Uterus (tissue), 4 donors: ENCODE measurements around the gene PDCD7. TPM values are rescaled to one million over a fixed set of nuclear protein-coding genes. Genes with fewer than 3 reads are reported as not detected.

Source experiments
- DNase-seq, 2 donors: peaks; one replicate each; pipeline ENCODE4 v3.0.0-alpha.2; 2019 to 2020
- H3K27ac ChIP-seq, 2 donors: fragments of 200-600 bp; sonication (generic); 1 replicate in 1 of 2; 2 replicates in 1 of 2; pipeline ENCODE4 v1.5.1; 2016 to 2018
- H3K27me3 ChIP-seq, 2 donors: fragments of 200-600 bp; sonication (generic); one replicate each; pipeline ENCODE4 v1.5.1; 2018 to 2019; ENCODE audit warnings: control low read depth in 1 of 2
- H3K36me3 ChIP-seq, 2 donors: fragments of 200-600 bp; sonication (generic); one replicate each; pipeline ENCODE4 v1.5.1; 2019; ENCODE audit warnings: control low read depth in 1 of 2
- H3K4me1 ChIP-seq, 2 donors: fragments of 200-600 bp; sonication (generic); one replicate each; pipeline ENCODE4 v1.5.1; 2018 to 2019; ENCODE audit warnings: control low read depth in 1 of 2
- H3K4me3 ChIP-seq, 2 donors: fragments of 200-600 bp; sonication (generic); 1 replicate in 1 of 2; 2 replicates in 1 of 2; pipeline ENCODE4 v1.5.1; 2018 to 2019; ENCODE audit warnings: mild to moderate bottlenecking in 1 of 2
- H3K9me3 ChIP-seq, 2 donors: fragments of 200-600 bp; sonication (generic); one replicate each; pipeline ENCODE4 v1.5.1; 2019; ENCODE audit warnings: control low read depth in 1 of 2
- CTCF ChIP-seq, 4 experiments: fragments of 200-600 bp in 2 of 4; fragments of 450-650 bp in 2 of 4; sonication (generic) in 2 of 4; IDR thresholded peaks; one replicate each; pipeline ENCODE4 v1.5.1; 2016 to 2019; ENCODE audit warnings: antibody characterized with exemption in 4 of 4, mild to moderate bottlenecking in 2 of 4, moderate library complexity in 1 of 4
- POLR2A ChIP-seq, 2 donors: fragments of 450-650 bp; IDR thresholded peaks; one replicate each; pipeline ENCODE4 v1.6.1; 2016; ENCODE audit warnings: antibody characterized with exemption in 2 of 2, mild to moderate bottlenecking in 1 of 2, moderate library complexity in 1 of 2
- intact Hi-C: fragments of 100-400 bp; cut with DNase I; formaldehyde crosslinking; loops from one replicate; pipeline ENCODE4 v1.15.1; 2023; ENCODE audit warnings: low total_unique reads
- small RNA-seq: library from RNA; depleted of rRNA; stranded (forward); fragments of <200 nt; gene quantifications from one replicate; pipeline ENCODE3, GENCODE V24; 2016
- total RNA-seq, 4 donors: library from RNA; depleted of rRNA in 3 of 4; stranded (reverse); fragments of >200 nt in 3 of 4; gene quantifications; one replicate each; pipeline versions ENCODE4 v1.1.0 to v1.2.4, GENCODE V29; 2014 to 2023
- donor health status: DM: yes; HTN: yes; CAD: no.

PDCD7 gene
- total RNA-seq, 4 donors from 2014 or later, result 14.7 to 34.5 (median 26.6) TPM

DNA sequence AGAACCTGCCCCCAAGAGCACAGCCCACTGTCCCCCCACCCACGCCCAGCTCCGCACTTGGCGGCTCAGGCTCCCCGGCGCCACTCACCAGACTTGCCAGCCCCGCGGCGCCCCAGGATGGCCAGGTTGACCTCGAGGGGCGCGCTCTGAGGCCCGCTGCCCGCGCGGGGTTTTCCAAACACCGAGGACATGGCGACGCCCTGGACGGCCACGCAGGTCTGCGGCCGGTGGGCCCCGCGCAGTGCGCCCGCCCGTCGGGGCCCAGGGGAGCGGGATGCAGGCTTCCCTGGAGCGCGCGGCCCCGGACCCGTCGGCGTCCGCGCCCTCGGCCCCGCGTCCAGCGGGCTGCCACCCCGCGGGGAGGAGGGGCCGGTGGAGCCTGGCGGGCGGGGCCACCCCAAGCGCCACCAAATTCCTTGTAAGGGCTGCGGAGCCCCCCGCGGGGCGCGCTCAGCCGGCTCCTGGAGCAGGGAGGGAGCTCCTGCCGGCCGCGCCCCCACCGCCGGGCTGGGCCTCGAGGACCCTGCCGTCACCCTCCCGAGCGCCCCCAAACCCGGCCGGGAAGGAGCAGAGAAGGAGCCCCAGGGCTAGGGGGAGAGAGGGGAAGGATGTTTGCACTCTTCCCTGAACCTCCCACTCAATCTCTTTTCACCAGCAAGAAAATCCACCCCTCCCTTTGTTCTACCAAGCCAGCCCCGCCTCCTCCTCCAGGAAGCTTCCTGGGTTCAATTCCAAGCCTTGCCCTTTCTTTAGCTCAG, 65.8 kb downstream of the PDCD7 start, which contains the start of gene RASL12:
TSS of gene RASL12 (minus strand) at position 347 of the 758 bp plus-strand sequence. CDS start at position 191, 156 bp downstream.
- H3K36me3 ChIP-seq, result no peaks in the 10 kb centered on the region
- H3K27me3 ChIP-seq, result no peaks in the 10 kb centered on the region
- peak within 1 kb of the TSS; percentile 80 to 98 for H3K27ac ChIP-seq
- TF ChIP-seq POLR2A (IDR thresholded peaks at IDR 0.05), result peak; percentile 59 to 86
- no peak for TF ChIP-seq CTCF (IDR thresholded peaks at IDR 0.05)
- intact Hi-C loops, result no loop called here
- peak within 1 kb of the TSS; percentile 43 to 58 for H3K4me3 ChIP-seq
- no peaks in the 10 kb centered on the region for H3K9me3 ChIP-seq
- peak; percentile 63 to 68 for DNase-seq
- peaks cover 16 to 31% of the 10 kb centered on the region in 2 donors for H3K4me1 ChIP-seq

Small RNA genes within 50 kb of the gene (small RNA-seq; reads per million reads assigned to genes)
- gene AC013553.1, result not detected

Other genes with a start within 250 kb of the PDCD7 start
- 10 to 100 TPM in 3 of 4 donors, under 1 TPM in 1; 0.59 to 36.2 (median 17.7) TPM for gene ANKDD1A, start 221.9 kb downstream of the PDCD7 start, total RNA-seq
- gene SPG21, start 143.9 kb downstream of the PDCD7 start, total RNA-seq, result 100 to 1,000 TPM in 1 of 4 donors, 10 to 100 TPM in 3; 22.8 to 130 (median 80.7) TPM
- gene MTFMT, start 104.2 kb downstream of the PDCD7 start, total RNA-seq, result 10 to 100 TPM; 11.5 to 30.1 (median 21.0) TPM
- gene SLC51B, start 88.4 kb downstream of the PDCD7 start, total RNA-seq, result not detected
- 100 to 1,000 TPM in 1 of 4 donors, 10 to 100 TPM in 3; 65.3 to 116 (median 76.6) TPM for gene RASL12, start 65.8 kb downstream of the PDCD7 start, total RNA-seq
- gene KBTBD13, start 57.1 kb downstream of the PDCD7 start, total RNA-seq, result 1 to 10 TPM in 1 of 4 donors, under 1 TPM in 1, not detected in 2; 0.21 to 1.3 TPM
- 10 to 100 TPM in 1 of 4 donors, 1 to 10 TPM in 2, under 1 TPM in 1; 0.77 to 16.0 (median 3.8) TPM for gene UBAP1L, start 18.6 kb downstream of the PDCD7 start, total RNA-seq
- gene CLPX, start 51.5 kb upstream of the PDCD7 start, total RNA-seq, result 10 to 100 TPM; 21.0 to 85.2 (median 51.8) TPM
- 10 to 100 TPM; 10.5 to 22.5 (median 14.4) TPM for gene CILP, start 77.7 kb upstream of the PDCD7 start, total RNA-seq
- 10 to 100 TPM in 1 of 4 donors, 1 to 10 TPM in 3; 2.3 to 14.7 (median 6.5) TPM for gene PARP16, start 153.1 kb upstream of the PDCD7 start, total RNA-seq
- gene RNU5A-1, start 162.2 kb upstream of the PDCD7 start, total RNA-seq, result not detected
- gene RNU5B-1, start 170.9 kb upstream of the PDCD7 start, total RNA-seq, result 10 to 100 TPM in 1 of 4 donors, not detected in 3; 34.0 TPM
- 1 to 10 TPM in 1 of 4 donors, under 1 TPM in 1, not detected in 2; 0.82 to 5.5 TPM for gene IGDCC3, start 244.2 kb upstream of the PDCD7 start, total RNA-seq